Activated T-cell treated with anti-CD3 and anti-CD28 coated beads, Interleukin-2, amount 50 U/mL, for 48 hours (primary cell): ENCODE measurements around the gene CFB.
A peak's percentile ranks its signal among the peaks of the same experiment; 100 is the strongest.
"Not testable (repeated sequence)": the region's sequence is repeated elsewhere in the genome, so short reads cannot be mapped to it uniquely, and the experiment has no call there.

Experiments
- DNase-seq, 2 experiments: peaks; one replicate each; pipeline ENCODE4 v3.0.0-alpha.2; 2020

CFB gene

DNA sequence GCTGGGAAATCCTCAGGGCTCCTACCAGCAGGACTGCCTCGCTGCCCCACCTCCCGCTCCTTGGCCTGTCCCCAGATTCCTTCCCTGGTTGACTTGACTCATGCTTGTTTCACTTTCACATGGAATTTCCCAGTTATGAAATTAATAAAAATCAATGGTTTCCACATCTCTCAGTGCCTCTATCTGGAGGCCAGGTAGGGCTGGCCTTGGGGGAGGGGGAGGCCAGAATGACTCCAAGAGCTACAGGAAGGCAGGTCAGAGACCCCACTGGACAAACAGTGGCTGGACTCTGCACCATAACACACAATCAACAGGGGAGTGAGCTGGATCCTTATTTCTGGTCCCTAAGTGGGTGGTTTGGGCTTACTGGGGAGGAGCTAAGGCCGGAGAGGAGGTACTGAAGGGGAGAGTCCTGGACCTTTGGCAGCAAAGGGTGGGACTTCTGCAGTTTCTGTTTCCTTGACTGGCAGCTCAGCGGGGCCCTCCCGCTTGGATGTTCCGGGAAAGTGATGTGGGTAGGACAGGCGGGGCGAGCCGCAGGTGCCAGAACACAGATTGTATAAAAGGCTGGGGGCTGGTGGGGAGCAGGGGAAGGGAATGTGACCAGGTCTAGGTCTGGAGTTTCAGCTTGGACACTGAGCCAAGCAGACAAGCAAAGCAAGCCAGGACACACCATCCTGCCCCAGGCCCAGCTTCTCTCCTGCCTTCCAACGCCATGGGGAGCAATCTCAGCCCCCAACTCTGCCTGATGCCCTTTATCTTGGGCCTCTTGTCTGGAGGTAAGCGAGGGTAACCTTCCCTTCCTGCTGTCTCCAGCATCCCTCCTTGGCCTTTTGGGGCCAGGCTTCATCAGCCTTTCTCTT is at the start of gene CFB:
Gene CFB (plus strand): TSS at position 589 of the 863 bp plus-strand sequence. CDS start 127 bp downstream, at position 716.
- DNase-seq = no peak

DNA sequence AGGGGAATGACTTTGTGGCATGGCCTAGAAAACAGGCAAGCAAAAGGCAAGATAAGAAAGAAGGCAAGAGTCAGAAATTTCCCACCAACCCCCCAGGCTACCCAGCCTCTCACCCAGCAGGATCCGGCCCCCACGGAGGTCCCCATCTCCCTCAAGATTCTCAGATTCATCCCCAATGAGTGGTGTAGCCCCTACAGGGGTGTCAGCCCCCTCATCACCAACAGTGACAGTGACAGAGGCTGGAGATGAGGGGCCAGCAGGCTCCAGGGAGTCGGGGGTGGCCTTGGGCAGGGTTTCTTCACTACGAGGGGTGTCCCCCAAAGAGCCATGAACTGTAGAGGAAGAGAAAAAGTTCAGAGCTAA is 49.4 kb upstream of the CFB start:
- no peak for DNase-seq

DNA sequence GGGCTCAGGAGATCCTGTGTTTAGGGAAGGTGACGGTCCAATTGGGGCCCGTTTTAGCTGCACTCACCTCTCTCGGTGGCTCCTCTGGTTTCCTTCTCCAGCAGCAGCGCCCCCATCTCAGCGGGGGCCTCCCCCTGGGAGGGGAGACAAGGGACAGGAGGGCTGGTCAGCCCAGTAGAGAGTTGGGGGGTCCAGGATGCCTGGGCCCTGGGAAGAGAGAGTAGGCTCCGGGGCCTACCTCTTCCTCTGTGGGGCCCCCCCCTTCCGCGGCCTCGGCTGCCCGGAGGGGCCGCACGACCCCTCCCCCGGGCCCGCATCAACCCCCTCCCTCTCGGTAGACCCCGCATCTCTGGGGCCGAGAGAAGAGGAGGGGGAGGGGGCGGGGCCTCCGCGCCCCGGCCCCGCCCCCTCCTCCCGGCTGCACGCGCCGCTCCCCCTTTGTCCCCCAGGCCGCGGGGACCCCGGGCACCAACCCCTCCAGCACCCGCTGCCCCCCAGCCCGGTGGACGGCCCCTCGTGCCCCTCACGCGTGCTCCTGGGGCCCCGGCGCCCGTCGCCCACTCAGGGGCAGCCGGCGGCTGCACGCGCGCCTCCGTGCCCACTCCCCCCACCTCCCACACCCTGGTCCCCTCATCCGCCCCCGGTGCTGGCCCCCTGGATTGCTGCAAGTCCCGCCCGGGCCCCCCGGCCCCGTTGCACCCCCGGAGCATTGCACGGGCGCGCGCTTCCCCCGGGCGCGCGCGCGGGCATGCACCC is 48.9 kb upstream of the CFB start:
- peak in 1 of 2 experiments; percentile 33 for DNase-seq

DNA sequence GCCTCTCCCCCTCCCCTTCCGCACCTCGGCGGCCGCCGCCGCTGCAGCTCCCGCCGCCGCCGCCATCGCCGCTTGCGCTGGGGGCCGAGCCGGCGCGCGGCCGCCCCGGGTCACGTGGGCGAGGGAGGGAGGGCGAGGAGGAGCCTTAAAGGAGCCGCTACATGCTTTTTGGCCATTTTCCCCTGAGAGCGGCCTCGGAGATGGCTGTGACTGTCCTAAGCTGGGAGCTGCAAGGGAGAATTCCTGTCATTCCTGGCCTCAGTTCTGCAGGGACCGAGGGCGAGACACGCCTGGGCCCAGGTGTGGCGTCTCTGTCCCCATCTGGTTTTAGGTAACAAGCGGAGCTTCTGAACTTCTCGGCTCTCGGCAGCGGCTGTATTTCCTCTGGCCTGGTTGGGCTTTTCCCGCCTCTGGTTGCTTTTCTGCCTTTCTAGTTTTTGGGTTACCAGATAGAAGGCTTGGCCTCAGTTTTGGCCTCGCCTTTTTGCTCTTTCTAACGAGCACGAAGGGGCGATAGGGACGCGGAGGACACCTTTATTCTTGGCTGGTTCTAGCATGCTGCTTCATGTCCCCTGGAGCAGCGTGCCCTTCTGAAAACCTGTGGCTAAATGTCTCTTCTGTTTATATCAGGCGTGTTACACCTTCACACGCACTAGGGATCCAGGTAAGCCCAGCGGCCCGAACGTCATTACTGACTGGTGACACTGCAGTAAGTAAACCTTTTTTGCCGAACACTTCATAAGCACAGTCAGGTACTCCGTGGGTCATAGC is 48.1 kb upstream of the CFB start, which contains the start of gene EHMT2:
Gene EHMT2 (minus strand): TSS at position 87 of the 771 bp plus-strand sequence. CDS start 21 bp downstream, at position 66.
- DNase-seq = peak; percentile 87 to 90

DNA sequence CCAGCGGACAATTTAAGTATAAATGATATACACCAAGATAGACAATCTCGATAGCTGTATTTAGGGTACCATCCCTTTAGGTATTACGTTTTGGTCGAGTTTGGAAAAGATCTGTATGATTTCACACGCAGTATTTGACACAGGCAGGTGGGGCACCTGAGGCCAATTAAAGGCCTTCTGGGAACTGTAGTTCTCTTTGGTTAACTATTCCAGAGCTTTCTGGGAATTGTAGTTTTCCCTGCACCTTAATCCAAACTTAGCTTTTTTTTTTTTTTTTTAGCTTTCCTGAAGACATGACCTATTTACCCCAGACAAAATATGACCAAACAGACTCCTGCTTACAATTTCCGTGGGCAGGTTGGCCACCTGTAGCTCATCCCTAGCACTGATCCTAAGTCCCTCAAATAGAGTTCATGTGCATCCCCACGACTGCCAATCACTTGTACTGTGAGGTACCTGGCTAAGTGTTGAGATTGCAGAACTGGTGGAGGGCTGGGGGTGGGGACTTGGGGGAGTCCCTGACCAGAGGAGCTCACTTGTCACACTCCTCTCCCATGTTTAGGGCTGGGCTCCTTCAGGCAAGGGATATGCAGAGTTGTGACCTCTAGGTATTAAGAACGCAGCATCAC is 47.4 kb upstream of the CFB start:
- peak in 1 of 2 experiments; percentile 47 for DNase-seq

DNA sequence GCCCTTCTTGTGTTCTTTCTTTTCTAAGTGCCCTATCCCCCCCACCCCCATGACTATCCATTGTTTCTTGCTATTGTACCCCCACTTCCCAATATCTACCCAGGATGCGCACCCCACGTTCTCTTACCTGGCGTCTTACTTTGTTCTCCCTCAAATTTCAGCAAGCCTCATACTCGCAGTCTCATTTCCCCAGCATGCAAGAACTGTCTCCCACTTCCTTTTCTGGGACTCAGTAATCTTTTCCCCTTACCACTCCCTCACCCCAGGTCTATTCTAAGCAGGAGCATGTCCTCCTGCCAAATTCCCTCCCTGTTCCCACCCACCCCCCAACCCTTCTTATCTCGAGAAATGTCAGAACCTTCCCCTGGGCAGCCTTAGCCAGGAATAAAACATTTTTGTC is 46.7 kb upstream of the CFB start:
- DNase-seq = no peak

DNA sequence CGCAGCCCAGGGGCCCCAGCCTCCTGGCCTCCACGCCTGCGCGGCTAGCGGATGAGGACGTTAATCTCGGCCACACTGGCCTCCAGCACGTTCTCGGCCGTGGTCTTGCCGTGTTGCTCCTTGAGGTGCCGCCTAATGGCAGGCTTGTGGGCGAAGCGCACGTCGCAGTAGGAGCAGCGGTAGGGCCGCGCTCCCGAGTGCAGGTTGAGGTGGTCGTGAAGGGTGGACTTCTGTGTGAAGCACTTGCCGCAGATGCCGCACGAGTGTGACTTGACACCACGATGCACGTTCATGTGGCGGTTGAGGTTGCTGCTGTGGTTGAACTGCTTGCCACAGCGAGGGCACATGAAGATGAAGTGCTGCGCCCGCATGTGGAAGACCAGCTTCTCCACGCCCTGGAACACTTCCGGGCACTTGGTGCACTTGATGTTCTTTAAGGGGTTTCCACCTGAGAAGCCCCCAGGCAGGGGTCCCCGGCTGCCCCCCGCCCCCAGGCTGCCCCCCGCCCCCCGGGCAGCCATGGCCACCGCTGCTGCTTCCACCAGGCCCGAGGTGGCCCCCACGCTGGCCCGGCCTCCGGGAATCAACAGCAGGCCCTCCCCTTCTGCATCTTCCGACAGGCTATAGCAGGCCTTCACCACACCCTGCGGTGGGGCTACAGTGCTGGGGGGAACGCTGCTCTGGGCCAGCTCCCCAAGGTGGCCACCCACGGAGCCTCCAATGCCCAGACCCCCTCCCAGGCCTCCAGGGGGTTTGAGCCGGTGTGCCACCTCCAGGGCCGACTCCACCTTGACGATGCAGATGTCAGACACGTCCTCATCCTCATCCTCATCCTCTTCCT is 45.8 kb upstream of the CFB start:
- DNase-seq = peak in 1 of 2 experiments; percentile 37

DNA sequence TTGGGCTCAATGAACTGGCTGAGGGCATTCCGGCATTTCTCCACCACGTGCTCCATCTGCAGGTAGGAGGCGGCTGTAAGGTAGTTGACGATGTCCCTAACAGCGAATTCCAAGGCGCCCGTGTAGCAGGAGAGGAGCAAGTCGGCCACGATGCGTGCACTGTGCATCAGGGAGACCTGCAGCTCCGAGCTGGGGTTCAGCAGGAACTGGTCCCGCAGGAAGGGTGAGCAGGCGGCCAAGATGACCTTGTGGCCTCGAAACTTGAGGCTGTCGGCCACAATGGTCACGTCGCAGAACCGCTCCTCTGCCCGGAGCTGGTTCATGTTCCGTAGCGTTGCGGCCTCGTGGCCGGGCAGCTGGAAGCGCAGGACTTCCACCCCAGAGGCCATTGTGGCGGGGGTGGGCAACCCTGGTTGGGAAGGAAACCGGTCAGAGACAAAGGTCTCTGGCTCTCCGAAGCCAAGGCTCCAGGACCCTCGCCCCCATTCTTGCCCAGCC is 44.9 kb upstream of the CFB start:
- peak in 1 of 2 experiments; percentile 26 for DNase-seq

DNA sequence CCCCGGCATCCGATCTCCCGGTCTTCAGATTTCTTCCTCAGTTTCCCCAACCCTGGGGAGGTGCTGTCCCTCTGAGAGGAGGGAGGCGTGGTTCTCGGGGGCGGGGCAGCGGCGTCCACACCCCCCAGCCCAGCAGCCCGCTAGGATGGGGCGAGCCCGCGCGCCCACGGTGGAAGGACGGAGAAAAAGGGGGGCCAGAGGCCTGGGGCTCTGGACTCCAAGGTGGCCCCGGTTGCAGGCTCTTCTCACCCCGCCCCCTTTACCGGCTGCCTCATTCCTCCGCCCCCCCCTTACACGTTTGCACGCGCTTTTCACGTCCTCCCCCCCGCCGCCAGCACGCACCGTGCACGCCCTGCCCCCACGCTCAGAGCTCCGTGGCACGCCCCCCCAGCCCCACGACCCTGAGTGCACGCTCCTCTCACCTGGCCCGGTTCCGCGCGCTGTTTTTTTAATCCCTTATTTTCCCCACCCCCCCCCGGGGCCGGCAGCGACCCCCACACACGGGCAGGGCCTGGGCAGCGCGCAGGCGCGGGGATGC is 44.4 kb upstream of the CFB start:
- peak; percentile 68 to 73 for DNase-seq

DNA sequence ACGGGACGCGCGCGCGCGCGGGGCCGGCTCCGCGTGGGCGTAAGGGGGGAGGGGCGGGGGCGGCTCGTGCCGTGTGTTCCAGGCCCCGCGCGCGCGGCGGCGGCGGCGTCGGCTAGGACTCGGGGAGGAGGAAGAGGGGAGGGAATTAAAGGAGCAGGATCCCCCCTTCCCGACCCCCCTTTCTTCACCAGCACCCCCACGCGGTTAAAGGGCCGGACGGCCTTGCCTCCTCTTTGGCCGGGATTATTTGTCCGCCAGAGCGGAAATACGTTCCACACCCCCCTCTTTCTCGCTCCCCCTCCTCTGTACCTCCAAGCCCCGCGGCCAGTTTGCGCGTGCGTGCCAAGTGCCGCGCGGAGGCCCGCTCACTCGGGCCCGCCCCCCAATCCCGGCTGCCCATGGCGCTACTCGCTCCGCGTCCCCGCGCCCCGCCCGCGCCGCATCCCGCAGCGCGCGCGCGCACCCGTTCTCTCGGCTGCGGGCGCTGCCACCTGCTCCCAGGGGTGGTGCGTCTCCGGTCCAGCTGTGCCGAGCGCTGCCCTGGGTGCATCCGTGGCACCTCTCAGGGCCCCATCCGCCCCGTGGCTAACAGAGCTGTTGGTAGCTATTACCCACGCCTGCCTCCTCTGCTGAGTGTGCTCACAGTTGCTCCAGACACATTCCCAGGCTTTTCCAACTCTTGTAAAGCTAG is 43.8 kb upstream of the CFB start, which contains the start of gene ZBTB12:
Gene ZBTB12 (minus strand): TSS at position 134 of the 691 bp plus-strand sequence. CDS start 781 bp downstream, outside the sequence.
- DNase-seq = peak; percentile 87 to 90

DNA sequence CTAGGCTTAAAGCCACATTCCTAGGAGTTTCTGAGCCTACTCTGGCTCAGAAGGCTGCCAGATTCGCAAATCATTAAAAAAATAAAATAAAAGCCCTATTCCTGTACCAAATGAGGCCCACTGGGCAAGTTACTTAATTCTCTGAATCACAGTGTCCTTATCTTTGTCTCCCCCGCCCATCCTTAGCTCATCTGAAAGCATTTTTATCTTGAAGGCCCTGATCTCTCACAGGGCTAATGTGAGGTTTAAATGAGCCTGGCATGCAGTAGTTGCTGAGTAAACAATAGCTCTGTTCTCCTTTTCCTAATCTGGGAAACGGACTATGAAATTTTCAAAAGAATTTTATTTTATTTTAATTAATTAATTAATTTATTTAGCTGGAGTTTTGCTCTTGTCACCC is 41.9 kb upstream of the CFB start:
- DNase-seq = no peak

DNA sequence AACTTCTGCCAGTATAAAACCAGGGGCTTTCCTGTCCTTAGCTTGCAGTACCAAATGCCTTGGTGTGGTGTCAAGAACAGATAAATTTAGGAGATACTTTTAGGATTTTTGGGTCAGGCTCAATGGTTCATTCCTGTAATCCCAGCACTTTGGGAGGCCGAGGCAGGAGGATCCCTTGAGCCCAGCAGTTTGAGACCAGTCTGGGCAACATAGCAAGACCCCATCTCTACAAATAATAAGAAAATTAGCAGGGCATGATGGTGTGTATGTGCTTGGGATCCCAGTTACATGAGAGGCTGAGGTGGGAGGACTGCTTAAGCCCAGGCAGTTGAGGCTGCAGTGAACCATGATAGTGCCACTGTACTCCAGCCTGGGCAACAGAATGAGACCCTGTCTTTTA is 40.9 kb upstream of the CFB start:
- no peak for DNase-seq

DNA sequence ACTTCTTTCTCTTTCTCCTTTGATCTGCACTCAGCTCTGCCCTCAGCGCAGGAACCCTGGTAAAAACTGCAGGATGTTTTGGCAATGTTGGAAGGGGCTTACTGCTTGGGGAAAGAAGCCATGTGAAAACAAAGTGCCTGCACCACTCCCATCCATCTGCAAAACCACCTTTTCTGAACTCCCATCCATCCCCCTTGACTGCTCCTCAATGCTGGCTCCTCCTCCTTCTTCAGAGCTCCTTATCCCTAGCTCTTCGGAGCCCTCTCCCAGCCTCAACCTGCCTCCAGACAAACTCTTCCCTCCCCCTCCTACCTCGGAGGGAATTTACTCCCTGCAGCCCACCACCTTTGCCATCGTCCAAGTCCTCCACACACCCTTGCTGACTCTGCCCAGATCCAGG is 39.8 kb upstream of the CFB start:
- no peak for DNase-seq

DNA sequence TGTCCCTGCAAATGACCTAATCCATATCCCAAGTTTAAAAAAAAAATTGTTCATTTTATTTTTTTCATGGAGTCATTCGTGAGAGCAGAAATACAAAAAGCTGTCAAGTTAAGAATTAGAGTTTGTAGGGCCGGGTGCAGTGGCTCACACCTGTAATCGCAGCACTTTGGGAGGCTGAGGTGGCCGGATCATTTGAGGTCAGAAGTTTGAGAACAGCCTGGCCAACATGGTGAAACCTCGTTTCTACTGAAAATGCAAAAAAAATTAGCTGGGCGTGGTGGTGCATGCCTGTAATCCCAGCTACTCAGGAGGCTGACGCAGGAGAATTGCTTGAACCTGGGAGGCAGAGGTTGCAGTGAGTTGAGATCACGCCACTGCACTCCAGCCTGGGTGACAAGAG is 39.2 kb upstream of the CFB start:
- not testable (repeated sequence) for DNase-seq

DNA sequence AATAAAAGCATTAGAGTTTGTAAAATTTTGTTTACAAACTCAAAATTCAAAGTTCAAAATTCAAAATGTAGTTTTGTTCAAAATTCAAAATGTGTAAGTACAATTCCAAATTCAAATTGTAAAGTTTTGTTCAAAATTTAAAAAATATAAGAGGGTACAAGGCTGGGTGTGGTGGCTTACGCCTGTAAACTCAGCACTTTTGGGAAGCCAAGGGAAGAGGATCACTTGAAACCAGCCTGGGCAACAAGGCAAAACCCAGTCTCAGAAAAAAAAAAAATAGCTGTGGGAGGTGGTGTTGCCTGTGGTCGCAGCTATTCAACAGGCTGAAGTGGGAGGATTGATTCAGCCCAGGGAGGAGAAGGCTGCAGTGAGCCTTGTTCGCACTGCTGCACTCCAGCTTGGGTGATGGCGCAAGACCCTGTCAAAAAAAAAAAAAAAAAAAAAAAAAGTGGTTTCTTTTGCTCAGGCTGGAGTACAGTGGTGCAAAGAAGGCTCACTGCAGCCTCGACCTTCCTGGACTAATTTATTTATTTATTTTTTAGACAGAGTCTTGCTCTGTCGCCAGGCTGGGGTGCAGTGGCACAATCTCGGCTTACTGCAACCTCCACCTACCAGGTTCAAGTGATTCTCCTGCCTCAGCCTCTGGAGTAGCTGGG is 38.6 kb upstream of the CFB start:
- peak in 1 of 2 experiments; percentile 30 for DNase-seq

DNA sequence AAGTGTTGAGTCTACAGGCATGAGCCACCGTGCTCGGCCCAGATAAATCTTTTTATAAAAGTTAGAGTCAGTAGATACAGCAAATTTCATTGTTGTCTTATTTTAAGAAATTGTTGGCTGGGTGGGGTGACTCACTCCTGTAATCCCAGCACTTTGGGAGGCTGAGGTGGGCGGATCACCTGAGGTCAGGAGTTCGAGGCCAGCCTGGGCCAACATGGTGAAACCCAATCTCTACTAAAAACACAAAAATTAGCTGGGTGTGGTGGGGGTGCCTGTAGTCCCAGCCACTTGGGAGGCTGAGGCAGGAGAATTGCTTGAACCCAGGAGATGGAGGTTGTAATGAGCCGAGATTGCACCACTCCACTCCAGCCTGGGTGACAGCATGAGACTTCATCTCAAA is 37.6 kb upstream of the CFB start:
- DNase-seq = not testable (repeated sequence)

DNA sequence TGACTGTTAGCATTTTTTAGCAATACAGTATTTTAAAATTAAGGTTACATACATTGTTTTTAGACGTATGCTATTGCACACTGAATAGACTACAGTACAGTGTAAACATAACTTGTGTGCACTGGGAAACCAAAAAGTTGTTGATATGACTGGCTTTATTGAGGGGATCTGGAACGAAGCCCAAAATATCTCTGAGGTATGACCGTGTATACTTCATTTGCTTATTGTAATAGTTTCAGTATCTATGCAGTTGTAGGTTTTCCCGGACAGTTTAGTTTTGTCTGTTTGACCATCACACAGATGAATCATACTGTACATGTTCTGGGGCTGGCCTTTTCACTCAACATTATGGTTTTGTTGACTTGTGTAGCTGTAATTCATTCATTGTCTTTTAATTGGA is 37.1 kb upstream of the CFB start:
- DNase-seq = no peak

DNA sequence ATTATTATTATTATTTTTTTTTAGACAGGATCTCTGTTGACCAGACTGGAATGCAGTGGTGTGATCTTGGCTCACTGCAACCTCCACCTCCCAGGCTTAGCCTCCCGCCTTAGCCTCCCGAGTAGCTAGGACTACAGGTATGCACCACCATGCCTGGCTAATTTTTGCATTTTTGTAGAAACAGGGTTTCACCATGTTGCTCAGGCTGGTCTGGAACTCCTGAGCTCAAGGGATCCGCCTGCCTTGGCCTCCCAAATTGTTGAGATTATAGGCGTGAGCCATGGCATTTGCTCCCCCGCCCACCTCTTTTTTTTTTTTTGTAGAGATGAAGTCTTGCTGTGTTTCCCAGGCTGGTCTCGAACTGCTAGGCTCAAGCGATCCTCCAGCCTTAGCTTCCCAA is 36.6 kb upstream of the CFB start:
- DNase-seq = not testable (repeated sequence)

DNA sequence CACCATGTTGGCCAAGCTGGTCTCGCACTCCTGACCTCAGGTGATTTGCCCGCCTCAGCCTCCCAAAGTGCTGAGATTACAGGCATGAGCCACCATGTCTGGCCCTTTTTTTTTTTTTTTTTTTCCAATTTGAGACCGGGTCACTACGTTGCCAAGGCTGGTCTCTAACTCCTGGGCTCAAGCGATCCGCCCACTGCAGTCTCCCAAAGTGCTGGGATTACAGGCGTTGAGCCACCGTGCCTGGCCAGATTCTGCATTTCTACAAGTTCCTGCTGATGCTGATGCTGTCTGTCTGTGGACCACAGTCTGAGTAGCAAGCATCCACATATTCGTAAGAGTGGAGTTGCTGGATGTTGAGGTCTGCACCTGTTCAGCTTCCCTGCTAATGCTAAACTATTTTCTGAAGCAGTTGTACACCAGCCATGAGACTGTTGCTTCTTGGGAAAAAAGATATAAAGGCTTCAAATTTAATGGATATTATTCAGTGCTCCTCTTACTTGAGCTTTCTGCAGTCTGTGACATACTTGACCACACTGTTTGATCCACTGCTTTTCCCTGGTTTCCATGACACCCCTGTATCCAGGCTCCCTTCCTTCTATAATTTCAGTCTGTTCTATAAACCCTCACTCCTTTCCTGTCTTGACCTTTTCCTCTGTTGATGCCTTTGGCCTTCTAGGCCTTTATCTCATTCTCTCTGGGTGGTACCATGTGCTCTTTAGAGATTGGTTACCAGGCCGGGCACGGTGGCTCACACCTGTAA is 33.9 kb upstream of the CFB start:
- DNase-seq = no peak
